ENCODE data around the gene CPSF4. TPM values are rescaled to one million over a fixed set of nuclear protein-coding genes. Genes with fewer than 3 reads are reported as not detected.

Gene CPSF4
- total RNA-seq, 1 experiment from 2014 or later: 48.7 TPM

GRCh38 chr7:99472561-99473314 is 34.0 kb downstream of the CPSF4 start, which contains the start of gene ZNF789:
ZNF789 (plus strand) TSS chr7:99472890; CDS start chr7:99476457, 3,567 bp downstream.
- no peaks in the 10 kb centered on the region for H4K20me1 ChIP-seq (ENCODE audit: insufficient read depth, low read depth, low read length)
- H3K27ac ChIP-seq (ENCODE audit: low read length): peak within 1 kb of the TSS; percentile 93
- peak within 1 kb of the TSS; percentile 90 for H3K9ac ChIP-seq (ENCODE audit: low read length)
- peak; percentile 99 for DNase-seq
- H3K27me3 ChIP-seq (ENCODE audit: low read length): no peaks in the 10 kb centered on the region
- H3K9me3 ChIP-seq (ENCODE audit: low read length): no peaks in the 10 kb centered on the region
- H3K79me2 ChIP-seq (ENCODE audit: low read length): peaks cover 46% of the 10 kb centered on the region
- no peak within 1 kb of the TSS for H2AFZ ChIP-seq (ENCODE audit: low read length)
- H3K4me1 ChIP-seq (ENCODE audit: low read length): peaks cover 21% of the 10 kb centered on the region
- H3K9me2 ChIP-seq (replicated peaks; ENCODE audit: insufficient read depth, low read length): no peaks in the 10 kb centered on the region
- peak within 1 kb of the TSS; percentile 89 for H3K4me3 ChIP-seq (ENCODE audit: low read length)
- peaks cover 8% of the 10 kb centered on the region; the same call in 1 of the 2 replicates for H3K36me3 ChIP-seq (ENCODE audit: insufficient read depth, low read length)
- H3K4me2 ChIP-seq (ENCODE audit: low read depth, low read length, poor library complexity, severe bottlenecking): peak within 1 kb of the TSS; percentile 76

- peaks cover 51% of the 10 kb centered on the region for H3K79me2 ChIP-seq (ENCODE audit: low read length)
- H3K9me3 ChIP-seq (ENCODE audit: low read length): no peaks in the 10 kb centered on the region
- H3K9ac ChIP-seq (ENCODE audit: low read length): peak overlapping the region; percentile 90
- peak; percentile 84 for DNase-seq
- H4K20me1 ChIP-seq (ENCODE audit: insufficient read depth, low read depth, low read length): no peaks in the 10 kb centered on the region
- H3K9me2 ChIP-seq (replicated peaks; ENCODE audit: insufficient read depth, low read length): no peaks in the 10 kb centered on the region
- peak overlapping the region; percentile 72 for H3K27ac ChIP-seq (ENCODE audit: low read length)
- H3K4me2 ChIP-seq (ENCODE audit: low read depth, low read length, poor library complexity, severe bottlenecking): peak overlapping the region; percentile 76
- H3K4me3 ChIP-seq (ENCODE audit: low read length): peak overlapping the region; percentile 89
- H2AFZ ChIP-seq (ENCODE audit: low read length): no peak overlapping the region
- peaks cover 8% of the 10 kb centered on the region; the same call in 1 of the 2 replicates for H3K36me3 ChIP-seq (ENCODE audit: insufficient read depth, low read length)
- no peaks in the 10 kb centered on the region for H3K27me3 ChIP-seq (ENCODE audit: low read length)
- H3K4me1 ChIP-seq (ENCODE audit: low read length): peaks cover 21% of the 10 kb centered on the region
Measured at GRCh38 chr7:99473315-99473596, 34.5 kb downstream of the CPSF4 start.

DNA sequence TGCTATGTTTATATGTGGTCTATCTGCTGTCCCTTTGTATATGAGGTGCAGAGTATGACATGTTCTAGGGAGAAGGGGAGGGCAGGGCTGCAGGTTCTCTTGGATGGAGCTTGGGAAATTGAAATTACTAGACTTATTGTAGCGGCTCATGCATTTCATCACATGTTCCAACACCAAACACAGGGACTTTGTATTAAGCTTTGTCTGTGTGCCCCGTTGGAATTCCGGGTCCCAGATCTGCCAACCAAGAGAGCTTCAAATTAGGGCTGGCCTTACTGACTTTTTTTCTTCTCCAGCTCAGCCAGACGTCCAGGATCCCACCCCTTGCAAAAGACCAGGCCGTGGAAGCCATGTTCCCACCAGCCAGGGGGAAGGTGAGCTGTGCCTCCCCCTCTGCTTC is 37.4 kb downstream of the CPSF4 start:
- Histone ChIP-seq H3K4me3 (ENCODE audit: low read length) (no peak overlapping the region), H3K27me3 (ENCODE audit: low read length) (no peaks in the 10 kb centered on the region), H2AFZ (ENCODE audit: low read length) (no peak overlapping the region), H3K4me2 (ENCODE audit: low read depth, low read length, poor library complexity, severe bottlenecking) (no peak overlapping the region), H3K79me2 (ENCODE audit: low read length) (peaks cover 65% of the 10 kb centered on the region), H3K27ac (ENCODE audit: low read length) (no peak overlapping the region), H4K20me1 (ENCODE audit: insufficient read depth, low read depth, low read length) (no peaks in the 10 kb centered on the region), H3K9me3 (ENCODE audit: low read length) (no peaks in the 10 kb centered on the region), H3K9me2 (replicated peaks; ENCODE audit: insufficient read depth, low read length) (no peaks in the 10 kb centered on the region), H3K36me3 (ENCODE audit: insufficient read depth, low read length) (peaks cover 23% of the 10 kb centered on the region; the same call in 1 of the 2 replicates), H3K9ac (ENCODE audit: low read length) (no peak overlapping the region), H3K4me1 (ENCODE audit: low read length) (peaks cover 19% of the 10 kb centered on the region)
- DNase-seq: no peak

DNA sequence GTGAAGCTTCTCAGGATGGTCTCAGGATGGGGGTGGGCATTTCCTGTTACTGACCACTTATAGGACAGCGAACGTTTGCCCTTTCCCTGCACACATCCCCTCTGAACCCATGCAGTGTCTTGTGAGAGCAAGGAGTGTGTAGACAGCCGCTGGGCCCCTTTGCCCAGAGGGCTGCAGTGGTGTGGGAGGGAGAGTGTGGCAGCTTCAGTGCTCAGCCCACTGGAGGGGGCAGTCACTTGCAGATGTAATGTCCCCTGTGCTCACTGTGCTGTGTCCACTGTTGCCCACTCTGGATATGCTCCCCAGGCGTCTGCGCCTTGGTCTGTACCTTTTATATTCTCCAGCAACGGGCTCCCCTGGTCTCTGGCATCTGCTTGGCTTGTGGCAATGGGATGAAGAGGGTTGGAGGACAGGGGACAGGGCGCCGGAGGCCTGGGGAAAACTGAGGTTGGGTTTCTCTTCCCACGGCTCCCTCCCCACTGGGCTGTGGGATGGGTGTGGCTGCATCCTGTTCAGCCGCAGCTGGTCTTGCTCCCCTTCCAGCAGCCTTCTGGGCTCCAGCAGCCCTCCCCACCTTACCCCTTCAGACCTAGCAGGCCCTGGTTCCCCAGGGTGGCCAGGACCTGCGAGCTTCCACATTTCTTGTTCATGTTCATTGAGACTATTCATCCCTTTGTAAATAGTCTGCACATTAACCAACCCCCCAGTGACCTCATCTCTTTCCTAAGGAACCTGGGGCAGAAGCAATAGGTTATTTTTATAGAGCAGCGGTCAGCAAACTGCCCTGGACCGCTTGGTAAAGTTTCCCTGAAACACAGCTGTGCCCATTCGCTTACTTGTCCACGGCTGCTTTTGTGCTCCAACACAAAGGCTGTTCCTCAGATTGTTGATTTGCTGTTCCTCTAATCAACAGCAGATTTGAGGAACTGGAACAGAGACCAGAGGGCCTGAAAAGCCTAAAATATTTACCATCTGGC is 40.0 kb downstream of the CPSF4 start:
- DNase-seq: no peak
- H3K9ac ChIP-seq (ENCODE audit: low read length): no peak overlapping the region
- no peaks in the 10 kb centered on the region for H4K20me1 ChIP-seq (ENCODE audit: insufficient read depth, low read depth, low read length)
- H3K4me1 ChIP-seq (ENCODE audit: low read length): peaks cover 9% of the 10 kb centered on the region
- no peaks in the 10 kb centered on the region for H3K9me2 ChIP-seq (replicated peaks; ENCODE audit: insufficient read depth, low read length)
- no peak overlapping the region for H3K4me2 ChIP-seq (ENCODE audit: low read depth, low read length, poor library complexity, severe bottlenecking)
- H3K36me3 ChIP-seq (ENCODE audit: insufficient read depth, low read length): peaks cover 37% of the 10 kb centered on the region
- no peaks in the 10 kb centered on the region for H3K27me3 ChIP-seq (ENCODE audit: low read length)
- H3K9me3 ChIP-seq (ENCODE audit: low read length): no peaks in the 10 kb centered on the region
- H3K27ac ChIP-seq (ENCODE audit: low read length): no peak overlapping the region
- no peak overlapping the region for H2AFZ ChIP-seq (ENCODE audit: low read length)
- H3K79me2 ChIP-seq (ENCODE audit: low read length): peaks cover 56% of the 10 kb centered on the region
- H3K4me3 ChIP-seq (ENCODE audit: low read length): no peak overlapping the region

DNA sequence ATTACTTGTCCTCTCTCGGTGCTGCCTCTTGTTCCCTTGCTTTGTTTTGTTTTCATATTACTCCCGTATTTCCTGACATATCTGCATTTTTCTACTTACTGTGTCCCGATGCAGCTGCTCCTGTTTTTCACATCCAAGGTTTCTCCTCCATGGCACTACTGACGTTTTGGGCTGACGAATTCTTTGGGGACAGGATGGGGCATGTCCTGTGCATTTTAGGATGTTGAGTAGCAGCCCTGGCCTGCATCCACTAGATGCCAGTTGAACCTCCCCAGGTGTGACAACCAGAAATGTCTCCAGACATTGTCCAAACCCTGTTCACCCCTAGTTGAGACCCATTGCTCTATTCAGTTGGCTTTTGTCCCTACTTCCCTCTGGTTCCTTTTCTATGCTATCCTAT is 46.4 kb downstream of the CPSF4 start:
- no peaks in the 10 kb centered on the region for H3K27me3 ChIP-seq (ENCODE audit: low read length)
- no peak overlapping the region for H3K27ac ChIP-seq (ENCODE audit: low read length)
- no peak for DNase-seq
- no peaks in the 10 kb centered on the region for H4K20me1 ChIP-seq (ENCODE audit: insufficient read depth, low read depth, low read length)
- no peak overlapping the region for H3K9ac ChIP-seq (ENCODE audit: low read length)
- peaks cover 37% of the 10 kb centered on the region for H3K36me3 ChIP-seq (ENCODE audit: insufficient read depth, low read length)
- H3K79me2 ChIP-seq (ENCODE audit: low read length): no peaks in the 10 kb centered on the region; the same call in 1 of the 2 replicates
- no peak overlapping the region for H2AFZ ChIP-seq (ENCODE audit: low read length)
- H3K9me2 ChIP-seq (replicated peaks; ENCODE audit: insufficient read depth, low read length): no peaks in the 10 kb centered on the region
- H3K4me2 ChIP-seq (ENCODE audit: low read depth, low read length, poor library complexity, severe bottlenecking): no peak overlapping the region
- H3K9me3 ChIP-seq (ENCODE audit: low read length): no peaks in the 10 kb centered on the region
- H3K4me1 ChIP-seq (ENCODE audit: low read length): no peaks in the 10 kb centered on the region
- no peak overlapping the region for H3K4me3 ChIP-seq (ENCODE audit: low read length)

- peak; percentile 49 for DNase-seq
- Histone ChIP-seq H3K27ac (ENCODE audit: low read length) (no peak overlapping the region), H3K4me2 (ENCODE audit: low read depth, low read length, poor library complexity, severe bottlenecking) (no peak overlapping the region), H3K4me3 (ENCODE audit: low read length) (no peak overlapping the region), H3K4me1 (ENCODE audit: low read length) (no peaks in the 10 kb centered on the region), H3K9ac (ENCODE audit: low read length) (no peak overlapping the region), H3K9me2 (replicated peaks; ENCODE audit: insufficient read depth, low read length) (no peaks in the 10 kb centered on the region), H3K36me3 (ENCODE audit: insufficient read depth, low read length) (peaks cover 27% of the 10 kb centered on the region), H4K20me1 (ENCODE audit: insufficient read depth, low read depth, low read length) (no peaks in the 10 kb centered on the region), H3K27me3 (ENCODE audit: low read length) (no peaks in the 10 kb centered on the region), H2AFZ (ENCODE audit: low read length) (no peak overlapping the region), H3K9me3 (ENCODE audit: low read length) (peaks cover 16% of the 10 kb centered on the region), H3K79me2 (ENCODE audit: low read length) (peaks cover 17% of the 10 kb centered on the region)
Measured at GRCh38 chr7:99489235-99489634, 50.5 kb downstream of the CPSF4 start.

GRCh38 chr7:99490878-99491277 is 52.1 kb downstream of the CPSF4 start:
- no peak overlapping the region for H3K4me3 ChIP-seq (ENCODE audit: low read length)
- H3K4me2 ChIP-seq (ENCODE audit: low read depth, low read length, poor library complexity, severe bottlenecking): no peak overlapping the region
- no peak overlapping the region for H3K9ac ChIP-seq (ENCODE audit: low read length)
- no peaks in the 10 kb centered on the region for H3K4me1 ChIP-seq (ENCODE audit: low read length)
- H4K20me1 ChIP-seq (ENCODE audit: insufficient read depth, low read depth, low read length): no peaks in the 10 kb centered on the region
- H3K79me2 ChIP-seq (ENCODE audit: low read length): peaks cover 22% of the 10 kb centered on the region
- no peaks in the 10 kb centered on the region for H3K27me3 ChIP-seq (ENCODE audit: low read length)
- H3K9me2 ChIP-seq (replicated peaks; ENCODE audit: insufficient read depth, low read length): no peaks in the 10 kb centered on the region
- peaks cover 29% of the 10 kb centered on the region for H3K36me3 ChIP-seq (ENCODE audit: insufficient read depth, low read length)
- DNase-seq: no peak
- no peak overlapping the region for H2AFZ ChIP-seq (ENCODE audit: low read length)
- H3K9me3 ChIP-seq (ENCODE audit: low read length): peaks cover 18% of the 10 kb centered on the region
- no peak overlapping the region for H3K27ac ChIP-seq (ENCODE audit: low read length)

GRCh38 chr7:99493823-99494222 is 55.1 kb downstream of the CPSF4 start:
- peaks cover 9% of the 10 kb centered on the region for H3K4me1 ChIP-seq (ENCODE audit: low read length)
- H4K20me1 ChIP-seq (ENCODE audit: insufficient read depth, low read depth, low read length): peaks cover 3% of the 10 kb centered on the region; the same call in 1 of the 2 replicates

More at GRCh38 chr7:99493823-99494222, 55.1 kb downstream of the CPSF4 start:
- Histone ChIP-seq H3K9me3 (ENCODE audit: low read length) (peaks cover 32% of the 10 kb centered on the region), H3K9ac (ENCODE audit: low read length) (no peak overlapping the region), H3K4me3 (ENCODE audit: low read length) (no peak overlapping the region), H3K79me2 (ENCODE audit: low read length) (peaks cover 45% of the 10 kb centered on the region), H3K4me2 (ENCODE audit: low read depth, low read length, poor library complexity, severe bottlenecking) (no peak overlapping the region), H3K27ac (ENCODE audit: low read length) (no peak overlapping the region), H3K36me3 (ENCODE audit: insufficient read depth, low read length) (peaks cover 50% of the 10 kb centered on the region), H3K27me3 (ENCODE audit: low read length) (no peaks in the 10 kb centered on the region), H2AFZ (ENCODE audit: low read length) (no peak overlapping the region), H3K9me2 (replicated peaks; ENCODE audit: insufficient read depth, low read length) (no peaks in the 10 kb centered on the region)
- DNase-seq: peak; percentile 54
